CD4-positive, alpha-beta T cell treated with Interleukin-17A for 4 hours (primary cell): ENCODE data around the gene DNAJB12.
A peak's percentile ranks its signal among the peaks of the same experiment; 100 is the strongest.
"Not testable (repeated sequence)": the region's sequence is repeated elsewhere in the genome, so short reads cannot be mapped to it uniquely, and the experiment has no call there.

Source experiments
- DNase-seq: peaks from one replicate; pipeline ENCODE4 v3.0.0-alpha.2; 2020; ENCODE audit warnings: mixed read lengths

Gene DNAJB12

GRCh38 chr10:72330069-72330426 lies 24.7 kb downstream of the DNAJB12 start:
- no peak for DNase-seq

GRCh38 chr10:72329290-72330068 lies 25.2 kb downstream of the DNAJB12 start:
- DNase-seq: no peak

GRCh38 chr10:72328829-72329204 lies 25.9 kb downstream of the DNAJB12 start:
- DNase-seq: no peak

- DNase-seq: peak; percentile 56
Observed at GRCh38 chr10:72328045-72328828, 26.5 kb downstream of the DNAJB12 start.

- DNase-seq: peak; percentile 71
Observed at GRCh38 chr10:72326665-72327603, 27.8 kb downstream of the DNAJB12 start.

GRCh38 chr10:72325243-72326175 lies 29.2 kb downstream of the DNAJB12 start:
- not testable (repeated sequence) for DNase-seq

- DNase-seq: no peak
Observed at GRCh38 chr10:72323771-72324191, 30.9 kb downstream of the DNAJB12 start.

GRCh38 chr10:72323108-72323749 lies 31.5 kb downstream of the DNAJB12 start:
- DNase-seq: peak; percentile 31

GRCh38 chr10:72322280-72323058 lies 32.2 kb downstream of the DNAJB12 start:
- DNase-seq: peak; percentile 82

GRCh38 chr10:72322030-72322279 lies 32.8 kb downstream of the DNAJB12 start:
- DNase-seq: no peak

- peak; percentile 11 for DNase-seq
Observed at GRCh38 chr10:72321248-72322029, 33.3 kb downstream of the DNAJB12 start.

GRCh38 chr10:72320676-72321247 lies 34.0 kb downstream of the DNAJB12 start:
- DNase-seq: peak; percentile 77

GRCh38 chr10:72319416-72320254 lies 35.1 kb downstream of the DNAJB12 start:
- peak; percentile 93 for DNase-seq

GRCh38 chr10:72318418-72319262 lies 36.1 kb downstream of the DNAJB12 start:
- DNase-seq: peak; percentile 33

GRCh38 chr10:72316748-72317435 lies 37.8 kb downstream of the DNAJB12 start:
- peak; percentile 85 for DNase-seq

- DNase-seq: no peak
Observed at GRCh38 chr10:72316386-72316700, 38.4 kb downstream of the DNAJB12 start.
